Measurements from ENCODE around the gene RPA1. TPM values are rescaled to one million over a fixed set of nuclear protein-coding genes. Genes with fewer than 3 reads are reported as not detected.

RPA1 gene
- total and polyA plus RNA-seq, 2 of the 8 experiments (the other 6 are each of a cell fraction or from before 2014, with no cell fraction given), result 79.1 to 194 TPM

GRCh38 chr17:1861391-1862010, 31.7 kb downstream of the RPA1 start:
- Histone ChIP-seq H3K4me3 (ENCODE audit: extremely low read depth in 1 of 4, insufficient read depth in 2 of 4, low read depth in 3 of 4, low read length in 4 of 4) (no peak overlapping the region), H3K79me1 (ENCODE audit: low read depth, low read length) (peaks cover 3% of the 10 kb centered on the region), H3K56ac (replicated peaks; ENCODE audit: insufficient read length, low read depth, low read length) (no peak overlapping the region), H3K18ac (ENCODE audit: extremely low read depth, low read length) (no peak overlapping the region), H3K4me1 (replicated peaks in 1 of 4; ENCODE audit: control insufficient read depth in 3 of 4, insufficient read depth in 4 of 4, low read length in 3 of 4) (no peaks in the 10 kb centered on the region), H2BK15ac (ENCODE audit: low read length) (no peak overlapping the region), H3K23me2 (ENCODE audit: low read depth, low read length) (no peaks in the 10 kb centered on the region), H3K79me2 (ENCODE audit: control insufficient read depth in 1 of 2, insufficient read depth in 2 of 2, low read length in 2 of 2) (no peaks in the 10 kb centered on the region), H2BK20ac (ENCODE audit: low read length) (no peak overlapping the region), H3K4me2 (ENCODE audit: insufficient read depth in 1 of 2, low read depth in 2 of 2, low read length in 2 of 2) (no peak overlapping the region), H3K14ac (ENCODE audit: insufficient read length) (no peak overlapping the region), H4K20me1 (replicated peaks in 1 of 2; ENCODE audit: control insufficient read depth in 1 of 2, insufficient read depth in 2 of 2, low read length in 2 of 2) (peaks cover 0 to 3% of the 10 kb centered on the region in 2 experiments), H3K9me3 (ENCODE audit: insufficient read depth in 2 of 2, low read depth in 1 of 2, low read length in 1 of 2) (no peaks in the 10 kb centered on the region), H3K36me3 (ENCODE audit: control insufficient read depth in 2 of 4, insufficient read depth in 4 of 4, low read length in 3 of 4) (peaks cover 0 to 8% (median 4%) of the 10 kb centered on the region in 4 experiments; a peak in 3 of 8 replicates), H4K8ac (ENCODE audit: extremely low read depth, insufficient read depth, low read length) (no peak overlapping the region), H4K5ac (ENCODE audit: insufficient read length, low read depth, low read length) (no peak overlapping the region), H3K4ac (replicated peaks; ENCODE audit: insufficient read length, low read depth, low read length) (no peak overlapping the region), H3K23ac (ENCODE audit: insufficient read length) (no peak overlapping the region), H2AK5ac (ENCODE audit: low read depth, low read length) (no peak overlapping the region), H2BK12ac (ENCODE audit: low read depth, low read length) (no peak overlapping the region), H4K91ac (replicated peaks; ENCODE audit: insufficient read length, low read length) (no peak overlapping the region), H2AFZ (ENCODE audit: low read length) (no peak overlapping the region), H2BK120ac (replicated peaks; ENCODE audit: low read depth, low read length) (no peak overlapping the region), H3K27me3 (replicated peaks in 1 of 4; ENCODE audit: control insufficient read depth in 3 of 4, extremely low read depth in 1 of 4, insufficient read depth in 3 of 4, low read length in 3 of 4) (no peaks in the 10 kb centered on the region), H2BK5ac (ENCODE audit: low read depth, low read length) (no peak overlapping the region), H3K27ac (ENCODE audit: low read depth, low read length) (no peak overlapping the region), H3K9ac (replicated peaks in 1 of 4; ENCODE audit: extremely low read depth in 1 of 4, low read depth in 3 of 4, low read length in 3 of 4) (no peak overlapping the region)
- CTCF ChIA-PET (ENCODE audit: partially characterized antibody), result interaction anchor here (0.6 to 1.8 kb wide), 6 partner anchors 9 to 140 kb away, joined by 3 to 7 read pairs (median 4); no protein-coding TSS in a partner anchor
- DNase-seq (ENCODE audit: low read depth in 1 of 2, low spot score in 2 of 2) (no peak), FAIRE-seq (no peak)
- 89% methylated on average over 16 of the region's 16 CpGs; no CpG with 5 or more reads in 1 of the 2 experiments for whole genome bisulfite sequencing, 2 experiments (ENCODE audit: extremely low coverage in 1 of 2, insufficient coverage in 1 of 2, insufficient read length in 1 of 2, insufficient replicate concordance in 2 of 2, low coverage in 1 of 2, low lambda C conversion rate in 2 of 2, missing lambda C conversion rate in 1 of 2)
- TF ChIP-seq PHF8 (conservative IDR thresholded peaks at IDR 0.05; ENCODE audit: low read depth, low read length) (no peak), BACH1 (IDR thresholded peaks at IDR 0.05; ENCODE audit: low read length) (no peak), CTBP2 (IDR thresholded peaks at IDR 0.05; ENCODE audit: borderline replicate concordance, insufficient read depth, insufficient read length, low read length) (no peak), SAP30 (IDR thresholded peaks at IDR 0.05; ENCODE audit: insufficient read depth, insufficient replicate concordance, low read length) (no peak), EZH2 (IDR thresholded peaks at IDR 0.05; ENCODE audit: low read depth, low read length, severe bottlenecking) (no peak), SP4 (IDR thresholded peaks at IDR 0.05; ENCODE audit: low read length) (no peak), CEBPB (IDR thresholded peaks at IDR 0.05; ENCODE audit: low read depth, low read length) (no peak)
- POLR2A ChIA-PET (ENCODE audit: partially characterized antibody), result interaction anchor here (0.8 kb wide), 1 partner anchor 148 kb away, joined by 5 read pairs; no protein-coding TSS in a partner anchor

Measured in H1 (cell line).